HG03064 (cell line): ENCODE results near the gene UVSSA.
A peak's percentile ranks its signal among the peaks of the same experiment; 100 is the strongest.

ENCODE experiments used
- ATAC-seq: cut with Tn5 transposase; IDR thresholded peaks from one replicate; pipeline ENCODE4 v1.9.1; 2021; ENCODE audit warnings: low read depth; ENCODE audit not compliant: unreplicated experiment

The UVSSA gene

GRCh38 chr4:1345903-1346780 is 866 bp upstream of the UVSSA start:
- peak; percentile 25 for ATAC-seq

DNA sequence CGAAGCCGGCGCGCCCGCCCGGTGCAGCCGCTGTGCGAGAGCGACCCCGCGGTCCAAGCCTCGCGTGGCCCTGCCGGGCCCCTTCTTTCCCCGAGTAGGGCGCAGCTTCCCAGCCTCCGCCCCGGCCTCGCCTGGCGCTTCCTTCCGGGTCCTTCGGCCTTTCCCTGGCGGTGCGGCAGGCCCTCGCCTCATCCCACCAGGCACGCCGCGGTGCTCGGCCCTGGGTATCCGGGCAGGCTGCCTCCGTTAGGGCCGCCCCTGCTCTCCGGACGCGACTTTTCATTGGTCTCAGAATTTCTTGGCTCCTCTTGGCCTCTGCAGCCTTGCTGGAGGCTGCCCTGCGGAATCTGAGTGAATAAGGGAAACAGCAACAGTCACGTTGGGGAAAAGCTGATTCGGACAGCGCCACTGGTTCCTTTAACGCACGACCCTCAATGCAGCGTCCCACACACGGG is 429 bp downstream of the UVSSA start:
- ATAC-seq, result peak; percentile 29

DNA sequence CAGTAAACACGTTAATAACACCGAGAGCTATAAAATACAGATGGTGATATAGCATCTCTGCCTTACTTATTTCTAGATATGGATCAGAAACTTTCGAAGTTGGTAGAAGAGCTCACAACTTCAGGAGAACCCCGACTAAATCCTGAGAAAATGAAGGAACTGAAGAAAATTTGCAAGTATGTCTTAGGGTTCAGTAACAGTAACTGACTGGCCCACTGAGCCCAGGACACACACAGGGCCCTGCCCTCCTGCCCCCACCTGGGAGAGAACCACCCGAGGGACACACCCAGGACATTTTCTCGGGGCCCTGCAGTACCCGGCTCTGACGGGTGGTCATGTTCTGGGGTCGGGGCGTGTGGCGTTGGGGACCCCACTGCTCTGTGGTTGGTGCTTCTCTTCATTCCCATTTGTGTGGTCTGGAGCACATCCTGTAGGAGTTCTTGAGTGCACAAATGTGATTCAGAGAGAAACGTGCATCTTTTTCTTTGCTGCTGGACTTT is 1.1 kb downstream of the UVSSA start:
- ATAC-seq, result no peak

DNA sequence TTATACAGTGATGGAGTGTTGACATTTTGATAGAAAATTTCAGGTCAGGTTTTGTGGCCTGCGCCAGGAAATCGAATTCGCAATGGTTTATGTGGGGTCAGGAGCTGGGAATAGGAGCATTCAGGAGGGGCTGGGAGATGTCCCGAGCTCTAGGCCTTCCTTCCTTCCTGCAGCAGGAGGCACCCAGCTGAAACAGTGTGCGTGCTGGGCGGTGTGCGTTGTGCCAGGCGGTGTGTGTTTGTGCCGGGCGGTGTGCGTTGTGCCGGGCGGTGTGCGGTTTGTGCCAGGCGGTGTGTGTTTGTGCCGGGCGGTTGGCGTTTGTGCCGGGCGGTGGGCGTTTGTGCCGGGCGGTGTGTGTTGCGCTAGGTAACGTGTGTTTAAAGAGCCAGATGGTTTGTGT is 1.7 kb downstream of the UVSSA start:
- no peak for ATAC-seq

GRCh38 chr4:1349359-1350168 is 2.6 kb downstream of the UVSSA start:
- ATAC-seq, result no peak

DNA sequence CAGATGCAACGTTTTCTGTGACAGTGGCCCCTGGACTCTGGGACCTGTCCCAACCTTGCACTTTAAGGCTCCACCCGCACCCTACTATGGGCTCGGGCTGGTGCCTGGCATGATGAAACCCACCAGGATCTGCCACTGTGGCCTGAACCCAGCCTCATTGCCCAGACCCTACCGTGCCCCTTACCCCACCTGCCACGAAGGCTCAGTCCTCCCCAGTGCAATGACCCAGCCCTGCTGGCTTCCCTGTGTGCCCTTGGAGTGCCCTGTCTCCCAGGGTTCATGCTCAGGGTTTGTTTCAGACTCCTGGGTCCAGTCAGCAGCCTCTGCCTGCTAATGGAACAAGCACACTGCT is 3.1 kb downstream of the UVSSA start:
- ATAC-seq, result no peak

DNA sequence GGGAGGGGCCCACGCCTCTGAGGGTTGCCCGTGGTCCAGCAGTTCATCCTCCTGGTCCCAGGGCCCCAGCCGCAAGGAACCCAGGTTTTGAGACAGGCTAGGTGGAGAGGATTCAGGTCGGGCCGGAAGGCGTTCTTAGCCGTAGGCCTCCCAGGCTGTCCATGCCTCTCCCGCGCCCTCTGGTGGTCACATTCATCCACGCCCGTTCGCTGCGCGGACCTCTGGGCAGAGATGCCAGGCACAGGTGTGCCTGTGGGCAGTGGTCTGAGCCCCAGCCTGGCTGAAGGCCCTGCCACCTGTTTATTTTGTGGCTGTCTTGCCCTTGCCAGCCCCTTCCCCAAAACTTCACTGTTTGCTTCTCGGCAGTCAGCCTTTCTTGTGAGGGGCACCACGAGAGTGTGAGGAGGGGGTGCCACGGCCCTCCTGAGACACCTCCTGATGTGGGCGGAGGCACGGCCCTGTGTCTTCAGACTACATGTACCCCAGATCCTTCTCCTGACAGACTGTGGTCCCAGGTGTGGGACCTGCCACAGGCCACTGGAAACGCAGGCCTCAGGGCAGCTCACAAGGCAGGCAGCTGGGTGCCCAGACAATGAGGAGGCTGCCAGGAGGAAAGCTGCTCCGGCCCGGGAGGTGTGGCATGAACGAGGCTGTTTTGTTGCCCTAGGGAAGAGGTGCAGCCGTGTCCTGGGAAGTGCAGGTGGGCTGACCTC is 5.0 kb downstream of the UVSSA start:
- ATAC-seq, result no peak

DNA sequence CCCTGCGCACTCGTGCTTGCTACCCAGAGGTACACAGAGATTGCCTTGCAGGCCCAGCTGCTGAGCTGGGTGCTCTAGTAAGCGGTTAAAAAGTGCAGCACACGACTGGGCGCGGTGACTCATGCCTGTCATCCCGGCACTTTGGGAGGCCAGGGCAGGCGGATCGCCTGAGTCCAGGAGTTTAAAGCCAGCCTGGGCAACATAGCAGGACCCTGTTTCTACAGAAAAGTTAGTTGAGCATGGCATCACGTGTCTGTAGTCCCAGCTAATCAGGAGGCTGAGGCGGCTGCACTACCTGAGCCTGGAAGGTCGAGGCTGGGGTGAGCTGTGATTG is 5.5 kb downstream of the UVSSA start:
- no peak for ATAC-seq

GRCh38 chr4:1353186-1354055 is 6.4 kb downstream of the UVSSA start:
- no peak for ATAC-seq

DNA sequence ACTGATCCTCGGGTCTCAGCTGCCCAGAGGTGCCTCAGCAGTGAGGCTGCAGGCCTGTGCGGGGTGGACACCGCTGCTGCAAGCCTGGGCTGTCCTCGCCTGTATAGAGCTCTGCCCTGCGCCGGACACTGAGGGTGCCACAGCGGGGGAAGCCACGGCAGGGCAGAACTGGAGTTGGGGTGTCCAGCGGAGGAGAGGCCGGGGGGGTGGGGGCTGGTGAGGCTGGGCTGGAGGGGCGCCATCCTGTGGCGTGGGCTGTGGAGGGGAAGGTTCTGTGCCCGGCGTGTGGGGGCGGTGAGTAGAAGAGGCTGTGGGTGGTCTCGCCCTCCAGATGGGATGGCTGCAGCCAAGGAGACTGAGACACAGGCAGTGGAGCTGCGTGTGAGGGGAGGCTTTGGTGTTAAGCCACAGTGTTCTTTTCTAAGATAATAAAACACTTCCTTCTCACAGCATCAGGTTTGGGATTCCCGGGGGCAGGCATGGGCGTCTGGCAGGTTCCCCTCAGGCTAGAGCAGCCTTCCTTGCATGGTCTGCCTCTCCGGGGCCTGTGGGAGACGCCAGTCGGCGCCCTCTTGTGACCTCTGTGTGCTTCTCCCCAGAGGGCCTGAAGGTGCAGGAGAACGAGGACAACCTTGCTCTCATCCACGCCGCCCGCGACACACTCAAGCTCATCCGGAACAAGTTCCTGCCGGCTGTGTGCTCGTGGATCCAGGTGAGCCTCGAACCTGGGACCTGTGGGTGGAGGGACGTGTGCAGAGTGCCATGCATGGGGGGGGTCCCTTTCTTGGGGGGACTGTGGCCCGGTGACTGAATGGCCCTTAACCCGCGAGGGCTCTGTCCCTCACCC is 7.4 kb downstream of the UVSSA start:
- ATAC-seq, result no peak

DNA sequence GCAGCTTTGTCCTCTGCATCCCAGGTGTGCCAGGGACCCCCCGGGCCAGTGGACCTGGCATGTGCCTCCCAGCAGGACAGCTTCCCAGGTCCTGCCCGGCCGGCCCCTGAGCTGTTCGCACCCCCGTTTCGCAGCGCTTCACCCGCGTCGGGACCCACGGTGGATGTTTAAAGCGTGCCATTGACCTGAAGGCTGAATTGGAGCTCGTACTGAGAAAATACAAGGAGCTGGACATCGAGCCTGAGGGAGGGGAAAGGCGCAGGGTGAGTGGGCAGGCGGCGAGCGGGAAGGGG is 7.9 kb downstream of the UVSSA start:
- ATAC-seq, result no peak

DNA sequence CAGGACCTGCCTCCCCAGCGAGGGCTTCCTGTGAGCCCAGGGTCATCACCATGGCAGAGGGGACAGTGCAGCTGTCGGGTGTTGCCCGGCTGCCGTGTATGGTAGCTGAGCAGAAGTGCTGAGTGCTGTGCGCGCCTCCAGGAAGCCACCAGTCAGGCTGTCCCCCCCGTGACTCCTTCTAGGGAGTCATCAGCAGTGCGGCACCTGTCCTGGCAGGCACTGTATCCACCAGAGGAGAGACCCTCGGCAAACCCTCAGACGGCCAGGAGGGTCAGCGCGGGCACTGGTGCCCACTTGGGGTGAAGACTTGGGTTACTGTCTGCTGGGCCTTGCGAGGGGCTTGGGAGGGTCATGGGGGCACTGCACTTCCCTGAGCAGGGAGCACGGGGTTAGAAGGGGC is 8.4 kb downstream of the UVSSA start:
- ATAC-seq, result no peak

DNA sequence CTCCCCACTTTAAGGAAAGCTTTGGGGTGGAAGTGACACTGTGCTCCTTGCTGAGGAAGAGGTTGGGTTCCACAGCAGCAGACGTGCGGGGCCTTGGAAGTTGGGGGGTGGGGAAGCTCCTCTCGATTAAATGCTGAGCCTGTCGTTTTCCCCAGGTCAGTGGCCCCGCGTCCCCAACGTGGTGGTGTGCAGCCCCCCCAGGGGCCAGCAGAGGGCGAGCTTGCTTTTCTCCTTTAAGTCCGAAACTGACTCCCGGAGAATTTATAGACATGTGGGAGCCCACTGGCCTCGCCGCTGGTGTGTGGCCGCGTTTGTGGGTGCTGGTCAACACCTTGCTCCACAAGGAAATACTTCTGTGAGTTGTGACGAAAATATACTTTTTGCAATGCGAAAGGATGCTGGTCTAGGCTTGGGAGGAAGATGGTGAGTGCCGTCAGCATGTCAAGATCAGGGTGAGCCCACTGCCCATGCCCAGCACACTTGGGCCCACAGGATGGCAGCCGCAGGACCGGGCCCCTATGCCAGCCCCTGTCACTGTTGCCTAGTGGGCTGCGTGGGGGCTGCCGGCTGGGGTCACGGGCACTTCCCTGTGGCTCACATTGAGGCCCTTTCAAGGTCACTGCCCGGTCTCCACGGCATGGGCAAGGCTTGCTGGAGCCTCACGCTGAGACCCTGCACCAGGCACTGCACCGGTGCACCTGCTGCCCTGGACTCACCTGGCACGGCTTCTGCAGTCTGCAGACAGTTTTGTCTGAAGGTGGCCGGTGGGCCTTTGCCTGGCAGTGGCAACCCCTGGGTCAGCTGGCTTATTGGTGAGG is 9.4 kb downstream of the UVSSA start:
- no peak for ATAC-seq

DNA sequence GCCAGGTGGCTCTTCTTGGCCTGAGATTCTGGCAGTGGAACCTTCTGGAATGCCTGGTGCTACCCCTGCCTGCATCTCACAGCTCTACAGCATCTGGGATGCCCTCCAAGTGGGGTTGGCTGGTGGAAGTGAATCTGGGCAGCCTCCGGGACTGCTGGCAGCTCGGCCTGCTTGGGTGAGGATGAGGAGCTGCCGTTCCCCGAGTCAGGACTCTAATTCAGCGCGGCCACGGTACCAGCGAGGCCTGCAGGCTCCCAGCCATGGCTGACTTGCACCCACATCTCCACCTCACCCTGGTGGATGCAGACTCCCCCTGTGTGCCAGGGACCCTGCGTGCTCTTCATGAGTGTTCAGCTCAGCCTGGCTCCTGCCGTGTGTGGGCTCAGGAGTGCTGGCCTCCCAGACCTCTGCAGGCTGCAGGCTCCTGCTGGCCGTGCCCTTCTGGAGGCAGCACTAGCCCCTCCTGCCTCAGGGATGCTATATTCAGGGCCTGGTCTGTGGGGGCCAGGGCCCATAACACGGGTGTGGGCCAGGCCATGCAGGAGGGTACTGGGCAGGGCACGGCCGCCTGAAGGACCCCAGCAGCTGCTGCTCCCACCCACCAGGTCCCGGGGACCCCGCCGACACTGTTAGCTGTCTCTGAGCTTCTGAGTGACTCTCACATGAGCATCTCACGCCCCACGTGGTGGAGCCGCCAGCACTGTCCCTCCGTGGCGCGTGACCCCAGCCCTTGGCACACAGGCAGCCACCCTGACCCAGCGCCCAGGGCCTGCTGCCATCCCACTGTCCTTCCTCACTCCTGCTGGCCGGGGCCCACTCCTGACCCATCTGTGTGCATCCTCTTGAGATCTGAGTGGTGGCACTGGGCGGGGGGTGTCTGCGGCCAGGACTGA is 10.6 kb downstream of the UVSSA start:
- no peak for ATAC-seq

DNA sequence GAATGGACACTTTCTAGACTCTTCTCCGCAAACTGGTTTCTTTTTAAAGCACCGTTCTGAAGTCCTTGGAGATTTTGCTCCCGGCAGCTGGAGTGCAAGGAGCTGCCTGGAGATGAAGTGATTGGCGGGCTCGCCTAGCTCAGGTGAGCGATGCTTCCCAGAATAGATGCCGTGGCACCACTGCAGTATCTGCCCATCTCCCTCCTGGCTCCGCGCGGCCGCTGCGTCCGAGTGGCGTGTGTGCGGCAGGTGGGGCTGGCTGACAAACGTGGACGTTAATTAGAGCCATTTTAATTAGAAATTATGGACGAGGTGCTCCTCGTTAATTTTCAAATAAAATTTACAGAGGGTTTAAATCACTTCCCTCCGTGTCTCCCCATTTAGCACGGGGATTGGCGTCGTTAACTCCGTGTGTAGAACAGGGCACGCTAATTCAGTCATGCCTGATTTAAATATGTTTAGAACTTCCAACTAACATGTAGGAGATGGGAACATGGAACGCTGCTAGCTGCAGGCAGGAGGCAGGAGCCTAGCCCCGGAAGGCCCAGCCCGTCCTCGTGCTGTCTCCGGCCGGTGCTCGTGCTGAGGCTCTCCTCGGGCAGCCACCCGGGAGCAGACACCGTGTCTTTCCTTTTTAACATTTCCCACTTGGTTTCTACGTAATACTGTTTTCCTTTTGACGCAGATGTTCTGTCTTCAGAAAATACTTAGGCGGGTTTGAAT is 11.6 kb downstream of the UVSSA start:
- ATAC-seq, result no peak

GRCh38 chr4:1359144-1359501 is 12.1 kb downstream of the UVSSA start:
- no peak for ATAC-seq

- no peak for ATAC-seq
These were observed 13.0 kb downstream of the UVSSA start for GRCh38 chr4:1359976-1360375.
